ENCODE measurements around the gene FOXA2. TPM values are rescaled to one million over a fixed set of nuclear protein-coding genes. Genes with fewer than 3 reads are reported as not detected.

Gene FOXA2
- total RNA-seq, 4 donors from 2014 or later = not detected

- Histone ChIP-seq H3K4me3 (no peak overlapping the region), H3K9me3 (no peaks in the 10 kb centered on the region), H3K4me1 (no peaks in the 10 kb centered on the region), H3K36me3 (no peaks in the 10 kb centered on the region), H3K27ac (replicated peaks in 1 of 4) (no peak overlapping the region), H3K27me3 (no peaks in the 10 kb centered on the region)
- 73% methylated on average over 2 of the region's 2 CpGs for WGBS
- intact Hi-C loops (cut with DNase I) = no loop called here
- DNase-seq (ENCODE audit: extremely low spot score) = no peak
- TF ChIP-seq EP300 (IDR thresholded peaks at IDR 0.05) (no peak), POLR2AphosphoS5 (IDR thresholded peaks at IDR 0.05) (no peak), POLR2A (IDR thresholded peaks at IDR 0.05; ENCODE audit: low read depth) (no peak), CTCF (IDR thresholded peaks at IDR 0.05) (no peak)
These were observed 52.6 kb downstream of the FOXA2 start for GRCh38 chr20:22531756-22532155.

- no peak overlapping the region for H3K27ac ChIP-seq (replicated peaks in 1 of 4)
- H3K9me3 ChIP-seq = no peaks in the 10 kb centered on the region
- peak; percentile 89 for DNase-seq (ENCODE audit: extremely low spot score)
- WGBS = 69% methylated on average over 8 of the region's 8 CpGs
- no peaks in the 10 kb centered on the region for H3K27me3 ChIP-seq
- no peak for TF ChIP-seq POLR2AphosphoS5 (IDR thresholded peaks at IDR 0.05)
- TF ChIP-seq CTCF (IDR thresholded peaks at IDR 0.05) = no peak
- TF ChIP-seq POLR2A (IDR thresholded peaks at IDR 0.05; ENCODE audit: low read depth) = no peak
- no peaks in the 10 kb centered on the region for H3K36me3 ChIP-seq
- H3K4me1 ChIP-seq = no peaks in the 10 kb centered on the region
- intact Hi-C loops (cut with DNase I) = no loop called here
- H3K4me3 ChIP-seq = no peak overlapping the region
These were observed 53.2 kb downstream of the FOXA2 start for GRCh38 chr20:22531056-22531615.

Small RNA genes within 50 kb of the gene (small RNA-seq; reads per million reads assigned to genes)
- 0 reads per million in 3 donors for gene LINC00261

Measured in esophagus muscularis mucosa (tissue), 4 donors.